GM10847 (cell line): ENCODE measurements around the gene PIGR.

Experiments
- POLR2A ChIP-seq: IDR thresholded peaks from 2 replicates; pipeline ENCODE4 v1.6.1; 2011; ENCODE audit not compliant: insufficient read length; ENCODE audit errors: extremely low read depth

Gene PIGR

GRCh38 chr1:206965781-206966180, 19.5 kb upstream of the PIGR start:
- TF ChIP-seq POLR2A = no peak

DNA sequence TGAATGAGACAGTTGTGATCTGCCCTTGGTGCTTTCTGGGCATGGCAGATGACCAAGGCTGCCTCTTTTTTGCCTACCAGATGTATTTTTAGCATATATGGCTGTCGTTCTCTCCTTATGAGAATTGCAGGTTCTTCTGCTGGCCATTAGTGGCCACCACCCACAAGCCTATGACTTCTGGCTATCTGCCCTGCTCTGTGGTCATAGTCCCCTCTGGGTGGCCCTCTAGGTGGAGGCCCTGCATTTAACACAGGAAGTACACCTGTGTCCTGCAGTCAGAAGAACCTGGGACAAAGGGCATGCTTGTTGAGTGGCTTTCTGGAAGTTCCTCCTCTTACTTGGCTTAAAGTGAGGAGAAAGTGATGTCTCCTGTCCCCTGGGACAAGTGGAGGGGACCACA, 17.5 kb upstream of the PIGR start:
- TF ChIP-seq POLR2A = no peak

DNA sequence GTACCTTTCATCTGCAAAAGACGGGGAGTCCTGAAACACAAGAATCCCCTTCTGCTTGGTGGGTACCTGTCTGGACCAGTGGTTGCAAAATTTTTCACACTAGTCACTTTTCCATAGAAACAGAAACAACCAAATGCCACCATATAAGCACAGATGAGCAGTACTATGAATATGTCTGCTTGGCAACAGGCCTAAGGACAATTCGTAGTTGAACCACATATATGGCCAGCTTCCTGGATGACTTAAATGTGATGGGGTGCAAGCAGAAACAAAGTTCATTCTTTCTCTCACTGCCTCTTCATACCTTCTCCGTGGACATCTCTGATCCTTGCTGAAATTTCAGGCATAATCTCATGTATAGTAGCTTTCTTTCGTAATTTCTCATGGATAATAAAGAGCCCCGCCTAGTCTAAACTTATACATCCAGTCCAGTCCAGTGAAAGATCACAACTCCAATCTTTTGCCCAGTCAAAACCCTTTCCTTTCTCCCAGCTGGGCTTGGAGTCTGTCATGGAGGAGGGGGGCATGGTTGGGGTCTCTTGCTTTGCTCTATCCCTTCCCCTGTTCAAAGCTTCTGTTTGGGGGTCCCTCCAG, 16.9 kb upstream of the PIGR start:
- no peak for TF ChIP-seq POLR2A

GRCh38 chr1:206962272-206962671, 16.0 kb upstream of the PIGR start:
- TF ChIP-seq POLR2A = no peak

DNA sequence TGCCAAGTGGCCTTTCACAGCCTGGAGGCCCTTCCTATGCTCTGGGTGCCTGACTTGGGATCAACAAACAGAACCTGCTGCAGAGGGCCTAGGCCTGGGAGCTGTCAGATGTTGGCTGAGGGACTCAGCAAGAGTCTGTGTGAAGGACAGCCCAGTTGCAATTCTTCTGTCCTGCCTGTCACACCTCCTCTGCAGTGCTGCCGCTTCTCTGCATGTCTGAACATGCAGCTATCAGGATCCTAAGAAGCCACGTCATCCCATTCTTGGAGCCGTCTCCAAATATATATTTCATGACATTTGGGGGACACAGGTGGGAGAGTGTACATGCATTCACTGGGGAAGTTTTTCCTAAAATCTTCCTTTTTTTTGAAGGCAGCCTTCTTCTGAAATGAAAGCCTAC, 15.4 kb upstream of the PIGR start:
- no peak for TF ChIP-seq POLR2A

GRCh38 chr1:206960676-206961386, 14.6 kb upstream of the PIGR start:
- no peak for TF ChIP-seq POLR2A

- TF ChIP-seq POLR2A = no peak
Observed at GRCh38 chr1:206958144-206958543, 11.9 kb upstream of the PIGR start.

DNA sequence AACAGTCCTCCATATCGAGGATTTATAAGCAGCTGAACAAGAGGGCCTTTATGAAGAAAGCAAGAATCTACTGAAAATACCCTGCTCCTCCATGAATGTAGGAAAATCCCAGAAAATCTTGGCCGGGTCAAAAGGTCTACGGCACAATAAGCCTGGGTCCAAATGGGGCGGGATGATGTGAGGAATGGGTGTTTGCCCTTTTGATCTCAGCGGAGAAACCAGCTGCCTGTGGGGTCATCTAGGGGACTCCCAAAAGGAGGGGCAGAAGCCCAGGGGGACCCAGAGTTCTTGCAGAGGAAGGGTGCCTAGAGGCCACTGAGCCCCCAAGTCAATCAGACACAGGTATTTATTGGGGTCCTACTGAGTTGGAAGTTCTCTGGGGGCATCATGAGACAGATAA, 11.4 kb upstream of the PIGR start:
- TF ChIP-seq POLR2A = no peak

GRCh38 chr1:206955476-206956451, 9.5 kb upstream of the PIGR start:
- no peak for TF ChIP-seq POLR2A

GRCh38 chr1:206954459-206955342, 8.4 kb upstream of the PIGR start:
- no peak for TF ChIP-seq POLR2A

GRCh38 chr1:206953626-206954025, 7.4 kb upstream of the PIGR start:
- no peak for TF ChIP-seq POLR2A

DNA sequence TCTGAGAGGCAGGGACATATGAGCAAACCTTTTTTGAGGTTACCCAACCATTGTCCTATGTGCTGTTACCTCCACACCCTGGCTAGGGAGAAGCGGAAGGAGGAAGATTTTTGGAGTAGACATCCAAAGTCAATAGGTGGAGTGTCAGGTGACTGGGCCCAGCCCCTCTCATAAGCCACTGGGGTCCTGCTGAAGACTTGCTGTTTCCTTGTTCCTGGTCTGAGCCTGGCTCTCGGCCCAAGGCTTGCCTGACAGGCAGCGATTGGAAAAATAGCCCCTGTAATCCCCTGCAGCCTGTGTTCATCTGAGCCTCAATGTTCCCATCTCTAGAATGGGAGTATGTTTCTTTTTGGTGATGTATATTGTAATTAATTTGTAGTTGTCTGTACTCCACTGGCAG, 6.9 kb upstream of the PIGR start:
- no peak for TF ChIP-seq POLR2A

- no peak for TF ChIP-seq POLR2A
Observed at GRCh38 chr1:206952171-206952570, 5.9 kb upstream of the PIGR start.

DNA sequence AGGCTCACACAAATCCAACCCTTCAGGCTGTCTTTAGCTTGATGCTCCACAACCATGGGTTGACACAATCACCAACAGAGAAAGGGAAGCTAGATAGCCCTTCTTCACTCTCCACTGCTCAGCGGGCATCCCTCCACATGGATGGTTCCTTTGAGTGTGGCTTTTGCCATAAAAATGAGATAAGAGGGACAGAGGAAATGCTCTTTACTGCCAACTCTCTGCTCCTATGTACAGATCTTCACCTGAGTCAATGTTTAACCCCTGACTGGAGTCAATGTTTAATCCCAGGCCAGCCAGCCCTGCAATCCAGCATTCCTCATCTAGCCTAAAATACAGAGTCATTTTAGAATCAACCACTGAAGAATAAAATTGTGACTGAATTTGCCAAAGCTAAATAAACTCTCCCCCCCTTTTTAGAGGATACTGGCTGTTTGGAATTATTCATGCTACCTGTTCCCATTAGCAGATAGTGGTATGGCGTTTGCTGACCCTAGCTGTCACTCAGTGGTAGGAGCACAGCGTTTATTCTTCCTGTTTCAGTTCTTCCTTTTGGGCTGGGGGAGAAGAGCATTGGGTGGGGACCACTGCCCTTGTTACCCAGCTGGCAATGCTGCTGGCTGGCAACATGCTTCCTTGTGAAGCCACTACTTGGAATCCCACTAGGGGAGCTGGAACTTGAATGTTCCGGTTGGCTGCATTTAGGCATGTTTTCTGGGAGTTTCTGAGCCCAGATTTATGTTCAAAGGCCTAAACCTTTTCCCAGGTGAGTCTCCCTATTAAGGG, 5.2 kb upstream of the PIGR start:
- TF ChIP-seq POLR2A = no peak

- no peak for TF ChIP-seq POLR2A
Observed at GRCh38 chr1:206949641-206950040, 3.4 kb upstream of the PIGR start.

DNA sequence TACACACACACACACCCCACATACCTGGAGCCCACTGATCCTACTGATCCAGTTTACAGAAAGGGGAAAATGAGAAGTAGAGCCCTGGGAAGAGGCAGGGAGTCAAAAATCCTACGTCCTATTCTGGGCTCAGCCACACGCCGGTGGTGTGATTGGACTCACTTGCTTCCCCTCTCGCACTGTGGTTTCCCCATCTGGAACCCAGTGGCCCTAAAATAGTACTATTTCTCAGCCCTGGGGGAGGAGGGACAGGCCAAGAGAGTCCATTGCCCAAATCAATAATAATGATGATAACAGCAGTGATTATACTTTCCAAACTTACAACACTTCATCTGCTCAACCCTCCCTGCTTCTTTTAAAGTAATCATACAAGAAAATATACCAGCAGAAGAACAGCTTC, 2.9 kb upstream of the PIGR start:
- no peak for TF ChIP-seq POLR2A
